ENCODE results near the gene NIN. TPM values are rescaled to one million over a fixed set of nuclear protein-coding genes. Genes with fewer than 3 reads are reported as not detected.

Gene NIN
- total RNA-seq, 1 experiment from 2014 or later: 26.6 TPM

DNA sequence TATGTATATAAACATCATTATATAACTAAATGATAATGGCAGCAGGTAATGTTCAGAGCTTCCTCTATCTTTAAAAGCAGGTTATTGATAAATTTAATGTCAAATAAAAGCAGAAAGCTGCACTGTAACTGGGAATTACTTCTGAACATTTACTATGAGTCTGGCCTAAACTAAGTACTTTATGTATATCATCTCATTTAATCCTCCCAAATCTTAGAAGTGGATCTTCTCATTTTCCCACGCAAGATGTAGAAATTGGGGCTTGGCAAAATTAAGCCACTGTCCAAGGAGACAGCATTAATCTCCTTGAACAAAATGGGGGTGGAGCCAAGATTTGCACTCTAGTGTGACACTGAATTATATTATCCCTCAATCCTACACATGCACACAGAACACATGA, 5.7 kb downstream of the NIN start:
- Mint-ChIP-seq H3K4me1 (ENCODE audit: low read depth, unreplicated experiment) (peaks cover 9% of the 10 kb centered on the region), H3K27me3 (ENCODE audit: unreplicated experiment) (peaks cover 11% of the 10 kb centered on the region), H3K9me3 (ENCODE audit: low read depth, unreplicated experiment) (no peaks in the 10 kb centered on the region), H3K4me3 (ENCODE audit: low read depth, unreplicated experiment) (no peak overlapping the region), H3K36me3 (ENCODE audit: insufficient read depth, unreplicated experiment) (peaks cover 8% of the 10 kb centered on the region), H3K27ac (ENCODE audit: unreplicated experiment) (no peak overlapping the region)
- TF ChIP-seq, protein P1, sequence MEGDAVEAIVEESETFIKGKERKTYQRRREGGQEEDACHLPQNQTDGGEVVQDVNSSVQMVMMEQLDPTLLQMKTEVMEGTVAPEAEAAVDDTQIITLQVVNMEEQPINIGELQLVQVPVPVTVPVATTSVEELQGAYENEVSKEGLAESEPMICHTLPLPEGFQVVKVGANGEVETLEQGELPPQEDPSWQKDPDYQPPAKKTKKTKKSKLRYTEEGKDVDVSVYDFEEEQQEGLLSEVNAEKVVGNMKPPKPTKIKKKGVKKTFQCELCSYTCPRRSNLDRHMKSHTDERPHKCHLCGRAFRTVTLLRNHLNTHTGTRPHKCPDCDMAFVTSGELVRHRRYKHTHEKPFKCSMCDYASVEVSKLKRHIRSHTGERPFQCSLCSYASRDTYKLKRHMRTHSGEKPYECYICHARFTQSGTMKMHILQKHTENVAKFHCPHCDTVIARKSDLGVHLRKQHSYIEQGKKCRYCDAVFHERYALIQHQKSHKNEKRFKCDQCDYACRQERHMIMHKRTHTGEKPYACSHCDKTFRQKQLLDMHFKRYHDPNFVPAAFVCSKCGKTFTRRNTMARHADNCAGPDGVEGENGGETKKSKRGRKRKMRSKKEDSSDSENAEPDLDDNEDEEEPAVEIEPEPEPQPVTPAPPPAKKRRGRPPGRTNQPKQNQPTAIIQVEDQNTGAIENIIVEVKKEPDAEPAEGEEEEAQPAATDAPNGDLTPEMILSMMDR (IDR thresholded peaks at IDR 0.05; ENCODE audit: unreplicated experiment): no peak
- CTCF ChIA-PET: no interaction called here
- intact Hi-C loops (cut with micrococcal nuclease; ENCODE audit: unreplicated experiment): no loop called here
- BruUV-seq (replicated peaks): no TSS peak
- no peak for DNase-seq

DNA sequence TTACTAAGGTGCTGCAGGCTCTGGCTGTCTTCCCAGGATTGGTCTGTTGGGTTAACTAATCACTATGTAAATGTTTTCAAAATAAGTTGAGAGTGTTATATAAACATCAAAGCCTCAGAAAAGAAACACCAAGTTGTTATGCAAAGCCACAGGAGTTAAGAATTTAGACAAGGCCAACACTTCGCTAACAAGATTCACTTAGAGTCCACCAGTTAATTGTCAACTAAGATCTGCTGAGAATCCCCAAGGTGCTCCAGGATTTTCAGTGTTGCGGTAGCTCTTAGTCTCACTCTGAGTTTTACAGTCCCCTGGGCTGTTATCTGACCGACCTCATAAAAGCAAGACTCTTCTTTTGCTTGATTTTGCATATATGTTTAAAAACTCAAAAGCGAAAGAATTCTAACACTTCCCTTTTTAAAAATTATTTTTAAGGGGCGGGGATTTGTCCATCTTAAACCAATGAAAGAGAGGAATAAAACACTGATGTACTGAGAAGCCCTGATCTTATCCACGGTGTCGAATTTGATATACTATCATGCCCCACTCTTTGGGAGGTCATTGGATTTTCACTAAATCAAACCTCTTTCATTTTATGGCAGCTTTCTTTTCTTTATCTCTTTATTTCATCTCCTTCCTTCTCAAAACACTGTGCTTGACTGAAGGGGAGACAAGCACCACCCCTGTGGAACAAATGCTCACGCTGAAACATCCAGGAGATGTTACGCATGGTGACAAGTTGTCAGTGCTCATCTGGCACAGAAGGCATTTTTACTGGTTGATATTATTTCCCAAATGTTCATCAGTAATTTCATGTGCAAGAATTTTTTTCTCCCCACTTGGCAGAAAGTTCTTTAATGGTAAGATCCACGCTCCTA, 7.0 kb downstream of the NIN start:
- H3K4me3 Mint-ChIP-seq (ENCODE audit: low read depth, unreplicated experiment): no peak overlapping the region
- H3K27me3 Mint-ChIP-seq (ENCODE audit: unreplicated experiment): no peaks in the 10 kb centered on the region
- CTCF ChIA-PET: interaction anchor here (0.6 kb wide), 1 partner anchor 577 kb away, joined by 3 read pairs; no protein-coding TSS in a partner anchor
- no peak overlapping the region for H3K27ac Mint-ChIP-seq (ENCODE audit: unreplicated experiment)
- H3K9me3 Mint-ChIP-seq (ENCODE audit: low read depth, unreplicated experiment): no peaks in the 10 kb centered on the region
- no peaks in the 10 kb centered on the region for H3K4me1 Mint-ChIP-seq (ENCODE audit: low read depth, unreplicated experiment)
- TF ChIP-seq, protein P1 (IDR thresholded peaks at IDR 0.05; ENCODE audit: unreplicated experiment): no peak
- no peak for DNase-seq
- no peaks in the 10 kb centered on the region for H3K36me3 Mint-ChIP-seq (ENCODE audit: insufficient read depth, unreplicated experiment)
- no TSS peak for BruUV-seq (replicated peaks)
- intact Hi-C loops (cut with micrococcal nuclease; ENCODE audit: unreplicated experiment): no loop called here

DNA sequence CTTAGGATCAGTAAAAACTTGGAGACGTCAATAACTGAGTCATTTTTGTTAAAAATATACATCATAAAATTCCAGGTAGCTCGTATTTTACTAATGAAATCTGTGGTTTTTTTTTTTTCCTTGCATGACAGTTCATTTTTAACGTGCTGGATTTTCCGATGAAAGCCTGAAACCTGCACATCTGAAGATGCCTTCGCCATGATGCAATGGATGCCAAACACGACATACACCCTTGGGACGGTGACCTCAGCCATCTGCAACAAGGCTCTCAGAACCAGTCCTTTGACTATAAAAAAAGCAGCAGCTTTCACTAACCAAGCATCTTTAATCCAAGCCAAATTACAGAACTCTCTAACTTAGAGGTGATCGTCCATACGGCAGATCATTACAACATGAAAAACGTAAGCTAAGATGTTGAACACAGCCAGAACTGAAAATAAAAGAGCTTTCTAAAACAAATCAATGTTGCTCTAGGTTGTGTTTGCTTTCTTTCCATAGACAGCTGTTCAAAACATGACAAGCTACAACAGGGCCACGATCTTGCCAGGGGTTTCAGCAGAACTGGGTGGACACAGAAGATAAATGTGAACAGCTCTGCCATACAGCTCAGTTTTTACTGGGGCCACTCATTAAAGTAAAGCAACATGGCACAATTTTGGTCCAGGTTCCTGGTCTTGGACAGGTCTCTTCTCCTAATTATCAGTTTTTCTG, 7.8 kb downstream of the NIN start:
- intact Hi-C loops (cut with micrococcal nuclease; ENCODE audit: unreplicated experiment): no loop called here
- no TSS peak for BruUV-seq (replicated peaks)
- H3K27ac Mint-ChIP-seq (ENCODE audit: unreplicated experiment): no peak overlapping the region
- no peak for DNase-seq
- CTCF ChIA-PET: interaction anchor here (0.6 kb wide), 2 partner anchors 576 to 596 kb away, joined by 3 to 4 read pairs; no protein-coding TSS in a partner anchor
- H3K4me1 Mint-ChIP-seq (ENCODE audit: low read depth, unreplicated experiment): no peaks in the 10 kb centered on the region
- TF ChIP-seq, protein P1 (IDR thresholded peaks at IDR 0.05; ENCODE audit: unreplicated experiment): no peak
- H3K4me3 Mint-ChIP-seq (ENCODE audit: low read depth, unreplicated experiment): no peak overlapping the region
- H3K9me3 Mint-ChIP-seq (ENCODE audit: low read depth, unreplicated experiment): no peaks in the 10 kb centered on the region
- no peaks in the 10 kb centered on the region for H3K27me3 Mint-ChIP-seq (ENCODE audit: unreplicated experiment)
- H3K36me3 Mint-ChIP-seq (ENCODE audit: insufficient read depth, unreplicated experiment): no peaks in the 10 kb centered on the region

DNA sequence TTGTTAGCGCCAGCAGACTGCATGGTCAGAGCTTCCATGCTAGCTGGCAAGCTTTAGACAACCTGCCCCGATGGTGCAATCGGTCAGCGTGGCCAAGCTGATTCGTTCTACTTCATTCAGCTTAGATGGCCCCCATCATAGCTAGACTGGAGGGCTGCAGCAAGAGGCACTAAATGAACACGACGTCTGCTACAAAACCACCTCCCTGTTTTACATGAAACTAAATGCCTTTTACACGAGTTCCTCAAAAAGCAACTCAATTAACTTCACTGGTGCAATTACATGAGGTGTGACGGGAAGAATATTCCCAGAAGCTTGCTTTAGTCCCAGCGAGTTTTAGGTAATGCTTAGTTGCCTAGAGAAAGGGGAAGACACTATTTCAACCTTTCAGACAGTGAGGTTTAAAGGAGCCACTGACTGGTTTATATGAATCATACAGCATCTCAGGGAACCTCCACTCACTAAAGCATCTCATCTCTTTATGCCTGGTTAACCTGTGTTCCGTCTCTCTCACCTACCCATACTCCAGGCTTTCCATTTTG, 8.4 kb downstream of the NIN start:
- CTCF ChIA-PET: interaction anchor here (0.6 kb wide), 1 partner anchor 62 kb away, joined by 6 read pairs; no protein-coding TSS in a partner anchor
- DNase-seq: no peak
- no peaks in the 10 kb centered on the region for H3K36me3 Mint-ChIP-seq (ENCODE audit: insufficient read depth, unreplicated experiment)
- TF ChIP-seq, protein P1 (IDR thresholded peaks at IDR 0.05; ENCODE audit: unreplicated experiment): no peak
- H3K4me1 Mint-ChIP-seq (ENCODE audit: low read depth, unreplicated experiment): no peaks in the 10 kb centered on the region
- no peaks in the 10 kb centered on the region for H3K27me3 Mint-ChIP-seq (ENCODE audit: unreplicated experiment)
- no TSS peak for BruUV-seq (replicated peaks)
- H3K9me3 Mint-ChIP-seq (ENCODE audit: low read depth, unreplicated experiment): no peaks in the 10 kb centered on the region
- H3K4me3 Mint-ChIP-seq (ENCODE audit: low read depth, unreplicated experiment): no peak overlapping the region
- no peak overlapping the region for H3K27ac Mint-ChIP-seq (ENCODE audit: unreplicated experiment)
- intact Hi-C loops (cut with micrococcal nuclease; ENCODE audit: unreplicated experiment): no loop called here
